ENCODE measurements around the gene ISG20.

ISG20 gene

DNA sequence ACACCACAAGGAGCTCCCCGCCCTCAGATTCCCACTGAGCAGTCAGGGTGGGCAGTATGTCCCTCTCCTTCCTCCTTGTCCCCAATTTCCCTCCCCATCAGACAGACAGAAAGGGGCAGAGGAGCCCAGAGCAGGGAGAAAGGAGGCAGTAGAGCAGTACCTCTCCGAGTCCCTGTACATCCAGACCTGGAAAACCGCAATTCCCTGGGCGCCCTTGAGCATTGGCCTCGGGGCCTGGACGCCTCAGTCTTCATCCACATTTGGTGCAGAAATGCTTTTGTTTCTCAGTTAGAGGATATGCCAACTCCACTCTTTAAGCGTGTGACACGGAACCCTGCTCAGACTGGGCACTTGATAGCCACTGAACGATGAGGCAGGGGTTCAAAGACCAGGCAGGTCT, 5.9 kb downstream of the ISG20 start:
- Histone ChIP-seq H3K9me3 (ENCODE audit: control insufficient read depth, insufficient read depth, low read depth, low read length) (no peaks in the 10 kb centered on the region), H3K4me1 (ENCODE audit: control insufficient read depth, insufficient read depth, low read length) (peaks cover 9% of the 10 kb centered on the region), H3K4me3 (ENCODE audit: low read depth, low read length) (no peak overlapping the region), H3K27ac (ENCODE audit: extremely low read depth, low read depth, low read length) (no peak overlapping the region), H3K36me3 (ENCODE audit: control insufficient read depth in 2 of 2, insufficient read depth in 1 of 2, low read length in 2 of 2) (no peaks in the 10 kb centered on the region)
- CTCF ChIA-PET: interaction anchor here (0.6 to 0.7 kb wide), 2 partner anchors 533 to 590 kb away, joined by 3 to 4 read pairs; no protein-coding TSS in a partner anchor
- TF ChIP-seq ZNF473 (tag by site-specific recombination; IDR thresholded peaks at IDR 0.05) (no peak), ZBTB11 (tag by site-specific recombination; conservative IDR thresholded peaks at IDR 0.05; ENCODE audit: low read depth) (no peak), ZNF623 (tag by site-specific recombination; IDR thresholded peaks at IDR 0.05) (no peak), HOXC10 (CRISPR knock-in tag; IDR thresholded peaks at IDR 0.05) (no peak)
- POLR2A ChIA-PET: no interaction called here

- Histone ChIP-seq H3K4me1 (ENCODE audit: control insufficient read depth, insufficient read depth, low read length) (peaks cover 9% of the 10 kb centered on the region), H3K27ac (ENCODE audit: extremely low read depth, low read depth, low read length) (no peak overlapping the region), H3K9me3 (ENCODE audit: control insufficient read depth, insufficient read depth, low read depth, low read length) (no peaks in the 10 kb centered on the region), H3K36me3 (ENCODE audit: control insufficient read depth in 2 of 2, insufficient read depth in 1 of 2, low read length in 2 of 2) (no peaks in the 10 kb centered on the region), H3K4me3 (ENCODE audit: low read depth, low read length) (no peak overlapping the region)
- ChIA-PET CTCF (interaction anchor here (0.6 to 2.6 kb wide), 3 partner anchors 10 to 532 kb away, joined by 3 to 10 read pairs (median 3); no protein-coding TSS in a partner anchor), POLR2A (no interaction called here)
- TF ChIP-seq ZNF670 (tag by site-specific recombination; IDR thresholded peaks at IDR 0.05; ENCODE audit: low read depth): no peak
- no peak for TF ChIP-seq BCL11A (tag by site-specific recombination; IDR thresholded peaks at IDR 0.05; ENCODE audit: low read depth)
- TF ChIP-seq ZNF558 (tag by site-specific recombination; IDR thresholded peaks at IDR 0.05): no peak
- TF ChIP-seq ZFP41 (tag by site-specific recombination; IDR thresholded peaks at IDR 0.05; ENCODE audit: borderline replicate concordance): no peak
- no peak for TF ChIP-seq ZBTB44 (tag by site-specific recombination; IDR thresholded peaks at IDR 0.05)
- no peak for TF ChIP-seq HOXA7 (CRISPR knock-in tag; IDR thresholded peaks at IDR 0.05; ENCODE audit: borderline replicate concordance)
- no peak for TF ChIP-seq IKZF3 (tag by site-specific recombination; IDR thresholded peaks at IDR 0.05)
- no peak for TF ChIP-seq SCRT2 (tag by site-specific recombination; IDR thresholded peaks at IDR 0.05)
- no peak for TF ChIP-seq ZFHX2 (tag by site-specific recombination; conservative IDR thresholded peaks at IDR 0.05)
- TF ChIP-seq ZNF560 (tag by site-specific recombination; IDR thresholded peaks at IDR 0.05; ENCODE audit: borderline replicate concordance): no peak
- TF ChIP-seq ZNF585B (tag by site-specific recombination; IDR thresholded peaks at IDR 0.05): no peak
- no peak for TF ChIP-seq RBAK (tag by site-specific recombination; IDR thresholded peaks at IDR 0.05)
- TF ChIP-seq ZNF433 (tag by site-specific recombination; IDR thresholded peaks at IDR 0.05; ENCODE audit: low read depth): no peak
- TF ChIP-seq ZNF514 (tag by site-specific recombination; IDR thresholded peaks at IDR 0.05): no peak
These were observed 6.6 kb downstream of the ISG20 start for GRCh38 chr15:88645171-88646087.
